GM19023 (cell line): ENCODE results near the gene HINFP.

Source experiments
- ATAC-seq: cut with Tn5 transposase; IDR thresholded peaks from one replicate; pipeline ENCODE4 v1.9.1; 2021; ENCODE audit warnings: mild to moderate bottlenecking, moderate library complexity; ENCODE audit not compliant: unreplicated experiment

HINFP gene

GRCh38 chr11:119121008-119121810, at the start of gene HINFP:
Gene HINFP, plus strand, starts transcription at chr11:119121580. Its CDS starts 5,365 bp downstream, at chr11:119126945.
- ATAC-seq = peak; percentile 96

- ATAC-seq = no peak
Observed at GRCh38 chr11:119077839-119078238, 43.5 kb upstream of the HINFP start.

GRCh38 chr11:119078675-119079420, 42.5 kb upstream of the HINFP start:
- ATAC-seq = no peak

GRCh38 chr11:119081682-119082260, 39.6 kb upstream of the HINFP start:
- no peak for ATAC-seq

DNA sequence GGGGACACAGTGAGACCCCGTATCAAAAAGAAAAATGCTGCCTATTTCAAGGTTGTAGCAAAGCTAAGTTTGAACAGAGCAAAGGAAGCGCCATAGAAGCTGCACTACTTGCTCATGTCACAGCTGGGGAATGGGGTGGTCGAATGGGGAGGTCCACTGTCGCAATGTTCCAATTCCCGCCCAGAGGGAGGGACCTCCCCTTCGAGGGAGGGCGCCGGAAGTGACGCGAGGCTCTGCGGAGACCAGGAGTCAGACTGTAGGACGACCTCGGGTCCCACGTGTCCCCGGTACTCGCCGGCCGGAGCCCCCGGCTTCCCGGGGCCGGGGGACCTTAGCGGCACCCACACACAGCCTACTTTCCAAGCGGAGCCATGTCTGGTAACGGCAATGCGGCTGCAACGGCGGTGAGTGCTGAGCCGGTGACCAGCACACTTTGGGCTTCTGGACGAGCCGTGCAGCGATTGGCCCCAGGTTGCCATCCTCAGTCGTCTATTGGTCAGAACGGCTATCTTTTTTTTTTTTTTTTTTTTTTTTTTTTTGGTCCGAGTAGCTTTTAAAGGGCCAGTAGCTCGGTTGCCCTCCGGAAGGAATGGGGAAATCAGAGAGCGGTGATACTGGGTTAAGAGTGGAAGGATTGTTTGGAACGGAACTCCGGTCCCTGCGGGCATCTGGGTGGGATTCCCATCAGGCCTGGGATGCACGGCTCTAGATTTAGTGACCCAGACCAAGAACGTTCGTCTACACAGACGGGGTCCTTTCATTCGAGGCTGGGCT, 36.5 kb upstream of the HINFP start, which contains the start of gene HMBS:
Gene HMBS, plus strand, starts transcription at position 219 of the 774 bp plus-strand sequence. Its CDS starts 153 bp downstream, at position 372.
- peak; percentile 89 for ATAC-seq

DNA sequence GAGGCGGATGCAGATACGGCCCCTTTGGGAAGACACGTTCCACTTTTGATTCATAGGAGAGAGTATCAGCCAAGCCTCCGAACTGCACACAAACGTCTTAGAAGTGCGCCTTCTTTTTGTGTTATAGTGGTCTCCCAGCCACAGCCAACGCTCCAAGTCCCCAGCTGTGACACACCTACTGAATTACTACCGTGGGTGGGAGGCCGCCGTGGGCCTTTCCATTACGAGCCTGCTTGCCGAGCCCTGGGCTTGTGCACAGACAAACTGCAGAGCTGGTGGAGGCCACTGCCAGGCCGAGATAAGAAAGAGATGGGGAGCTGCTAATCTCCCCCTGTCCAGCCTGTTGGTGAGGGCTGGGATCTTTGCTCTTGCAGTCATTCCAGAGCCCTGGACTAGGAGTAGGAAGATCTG, 35.9 kb upstream of the HINFP start:
- no peak for ATAC-seq

- no peak for ATAC-seq
Observed at GRCh38 chr11:119087123-119087522, 34.3 kb upstream of the HINFP start.

- ATAC-seq = no peak
Observed at GRCh38 chr11:119087747-119088241, 33.6 kb upstream of the HINFP start.

GRCh38 chr11:119088406-119088805, 33.0 kb upstream of the HINFP start:
- ATAC-seq = no peak

GRCh38 chr11:119089319-119089718, 32.1 kb upstream of the HINFP start:
- ATAC-seq = no peak

- no peak for ATAC-seq
Observed at GRCh38 chr11:119091178-119091577, 30.2 kb upstream of the HINFP start.

GRCh38 chr11:119091966-119092879, 29.2 kb upstream of the HINFP start:
- no peak for ATAC-seq

- no peak for ATAC-seq
Observed at GRCh38 chr11:119092880-119093842, 28.2 kb upstream of the HINFP start.

GRCh38 chr11:119093942-119094815, 27.2 kb upstream of the HINFP start:
- peak; percentile 9 for ATAC-seq

GRCh38 chr11:119094816-119095065, 26.6 kb upstream of the HINFP start:
- peak; percentile 45 for ATAC-seq

DNA sequence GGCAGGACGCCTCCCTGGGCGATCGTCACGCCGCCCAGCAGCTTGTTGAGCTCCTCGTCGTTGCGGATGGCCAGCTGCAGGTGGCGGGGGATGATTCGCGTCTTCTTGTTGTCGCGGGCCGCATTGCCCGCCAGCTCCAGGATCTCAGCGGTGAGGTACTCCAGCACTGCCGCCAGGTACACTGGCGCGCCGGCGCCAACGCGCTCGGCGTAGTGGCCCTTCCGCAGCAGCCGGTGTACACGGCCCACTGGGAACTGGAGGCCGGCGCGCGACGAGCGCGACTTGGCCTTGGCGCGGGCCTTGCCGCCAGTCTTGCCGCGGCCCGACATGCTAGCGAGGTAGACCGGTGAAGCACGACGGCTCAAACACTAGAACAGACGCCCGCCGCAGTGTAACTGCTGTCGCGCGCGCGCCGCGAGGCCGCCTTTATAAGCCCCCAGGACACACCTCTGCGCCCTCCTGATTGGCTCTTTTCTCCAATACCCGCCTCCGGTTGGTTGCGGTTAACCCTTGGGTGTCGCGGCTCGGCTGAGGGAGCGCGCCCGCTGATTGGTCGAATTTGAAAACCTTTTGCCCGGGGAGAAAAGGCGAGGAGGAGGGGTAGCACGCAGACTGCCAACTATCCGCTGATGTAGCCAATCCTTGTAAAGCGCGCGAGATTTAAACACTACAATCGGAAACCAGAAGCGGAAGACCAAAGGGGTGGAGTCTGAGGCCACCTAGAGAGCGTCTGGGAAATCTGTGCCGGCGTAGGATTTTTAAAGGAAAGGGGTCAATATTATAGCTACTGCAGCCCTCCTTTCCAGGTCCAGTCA, 26.1 kb upstream of the HINFP start:
- ATAC-seq = peak; percentile 85

DNA sequence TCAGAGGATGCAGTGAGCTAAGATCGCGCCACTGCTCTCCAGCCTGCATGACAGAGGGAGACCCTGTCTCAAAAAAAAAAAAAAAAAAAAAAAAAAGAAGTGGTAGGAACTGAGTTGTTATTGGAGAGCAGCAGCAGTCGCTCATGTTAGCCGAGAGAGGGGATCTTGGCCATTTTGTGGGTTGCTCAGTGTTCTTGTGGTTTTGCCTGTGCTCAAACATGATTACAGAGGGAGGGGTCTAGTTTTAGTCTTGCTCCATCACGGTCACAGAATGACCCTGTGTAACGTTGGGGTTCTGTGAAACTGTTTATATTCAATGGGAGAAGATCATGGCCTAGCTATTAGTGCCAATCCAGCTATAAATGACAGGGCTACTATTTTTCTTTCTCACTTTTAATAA, 21.7 kb upstream of the HINFP start:
- ATAC-seq = no peak
